Subcutaneous adipose tissue (tissue), 4 donors: ENCODE data around the gene C18orf63. TPM values are rescaled to one million over a fixed set of nuclear protein-coding genes. Genes with fewer than 3 reads are reported as not detected.

ENCODE experiments used
- total RNA-seq, 4 donors: library from RNA; depleted of rRNA; stranded (reverse); fragments of >200 nt; gene quantifications; one replicate each; pipeline ENCODE4 v1.1.0, GENCODE V29; 2016
- TF ChIP-seq, protein P1 (sequence below): fragments of 450-650 bp; IDR thresholded peaks from one replicate; pipeline ENCODE4 v1.5.1; 2016; ENCODE audit warnings: low read depth, mild to moderate bottlenecking, control low read depth, antibody characterized with exemption, moderate library complexity

Gene C18orf63
- total RNA-seq, 4 donors from 2014 or later: not detected

DNA sequence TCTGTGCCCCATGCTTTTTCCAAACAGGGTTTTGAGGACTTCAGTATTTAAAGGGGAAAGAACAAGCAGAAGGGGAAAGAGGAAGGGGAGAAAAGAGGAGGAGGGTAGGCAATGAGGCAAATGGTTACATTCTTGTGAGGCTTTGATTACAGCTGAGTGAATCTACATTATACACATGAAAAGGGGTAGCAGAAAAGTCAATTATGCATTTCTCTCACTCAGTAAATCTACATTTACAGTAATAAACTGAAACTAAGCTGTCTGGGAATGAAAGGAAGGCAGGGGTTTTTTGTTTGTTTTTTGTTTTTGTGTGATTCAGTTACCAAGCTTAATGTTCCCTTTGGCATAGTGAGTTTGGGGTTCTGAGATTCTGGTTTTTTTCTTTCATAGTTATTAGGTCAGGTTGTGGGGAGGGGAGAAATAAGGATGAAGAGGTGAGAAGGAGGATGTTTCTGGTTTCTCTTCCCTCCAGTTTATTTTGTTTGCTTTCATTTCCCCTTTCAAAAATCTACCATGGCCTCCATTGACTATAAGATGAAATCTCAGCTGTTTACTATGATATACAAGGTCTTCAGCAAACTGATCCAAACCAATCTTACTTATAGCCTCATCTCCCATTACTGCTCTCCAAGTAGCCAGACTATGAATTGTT, 18.7 kb downstream of the C18orf63 start:
- TF ChIP-seq, protein P1, sequence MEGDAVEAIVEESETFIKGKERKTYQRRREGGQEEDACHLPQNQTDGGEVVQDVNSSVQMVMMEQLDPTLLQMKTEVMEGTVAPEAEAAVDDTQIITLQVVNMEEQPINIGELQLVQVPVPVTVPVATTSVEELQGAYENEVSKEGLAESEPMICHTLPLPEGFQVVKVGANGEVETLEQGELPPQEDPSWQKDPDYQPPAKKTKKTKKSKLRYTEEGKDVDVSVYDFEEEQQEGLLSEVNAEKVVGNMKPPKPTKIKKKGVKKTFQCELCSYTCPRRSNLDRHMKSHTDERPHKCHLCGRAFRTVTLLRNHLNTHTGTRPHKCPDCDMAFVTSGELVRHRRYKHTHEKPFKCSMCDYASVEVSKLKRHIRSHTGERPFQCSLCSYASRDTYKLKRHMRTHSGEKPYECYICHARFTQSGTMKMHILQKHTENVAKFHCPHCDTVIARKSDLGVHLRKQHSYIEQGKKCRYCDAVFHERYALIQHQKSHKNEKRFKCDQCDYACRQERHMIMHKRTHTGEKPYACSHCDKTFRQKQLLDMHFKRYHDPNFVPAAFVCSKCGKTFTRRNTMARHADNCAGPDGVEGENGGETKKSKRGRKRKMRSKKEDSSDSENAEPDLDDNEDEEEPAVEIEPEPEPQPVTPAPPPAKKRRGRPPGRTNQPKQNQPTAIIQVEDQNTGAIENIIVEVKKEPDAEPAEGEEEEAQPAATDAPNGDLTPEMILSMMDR: no peak

DNA sequence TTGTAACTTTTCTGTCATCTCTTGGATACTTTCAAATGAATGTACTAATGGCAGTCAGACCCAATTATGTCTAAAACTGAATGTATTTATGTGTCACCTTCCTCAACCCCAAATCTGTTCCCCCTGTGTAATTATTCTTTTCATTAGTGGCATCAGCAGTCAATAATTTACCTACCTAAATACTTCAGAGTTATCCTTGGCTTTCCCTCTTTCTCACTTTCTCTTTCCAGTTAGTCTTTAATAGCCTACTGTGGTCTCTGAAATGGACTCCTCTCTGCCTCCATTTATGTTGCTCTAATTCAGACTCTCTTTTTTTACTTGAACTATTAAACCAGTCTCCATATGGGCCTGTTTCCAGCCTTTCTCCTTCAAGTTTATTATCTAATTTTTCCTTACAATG, 21.0 kb downstream of the C18orf63 start:
- TF ChIP-seq, protein P1: no peak

DNA sequence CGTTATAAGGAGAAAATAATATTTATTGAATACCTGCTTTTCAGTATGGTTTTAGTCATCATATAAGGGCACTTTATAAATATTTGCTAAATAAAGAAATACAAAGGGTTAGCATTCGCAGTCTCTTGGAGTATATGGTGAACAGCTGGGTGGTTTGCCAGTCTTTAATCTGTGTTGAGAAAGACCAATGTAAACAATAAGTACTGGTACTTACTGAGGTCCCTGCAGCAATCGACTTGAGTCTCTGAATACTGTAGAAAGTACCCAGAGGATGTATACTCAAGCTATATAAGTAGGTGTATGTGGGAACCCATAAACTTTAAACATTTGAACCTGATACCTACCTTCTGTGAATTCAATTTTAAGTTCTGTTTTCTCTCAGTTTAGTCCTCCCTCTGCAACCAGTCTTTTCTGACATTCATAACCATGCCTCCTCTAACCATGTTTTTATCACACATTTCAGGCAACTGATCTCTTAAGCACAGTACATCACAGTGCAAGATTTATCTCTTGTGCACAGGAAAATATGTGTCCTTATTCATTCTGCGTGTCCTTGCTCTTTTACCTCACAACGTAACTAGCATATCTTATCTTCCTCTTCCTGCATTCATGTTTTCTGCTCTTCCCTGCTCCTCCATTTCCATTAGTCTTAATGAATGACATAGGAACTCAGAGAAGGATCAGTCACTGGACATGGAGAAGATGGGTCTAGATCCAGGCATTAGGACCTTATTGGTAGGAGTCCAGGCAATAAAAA, 21.7 kb downstream of the C18orf63 start:
- TF ChIP-seq, protein P1: no peak

DNA sequence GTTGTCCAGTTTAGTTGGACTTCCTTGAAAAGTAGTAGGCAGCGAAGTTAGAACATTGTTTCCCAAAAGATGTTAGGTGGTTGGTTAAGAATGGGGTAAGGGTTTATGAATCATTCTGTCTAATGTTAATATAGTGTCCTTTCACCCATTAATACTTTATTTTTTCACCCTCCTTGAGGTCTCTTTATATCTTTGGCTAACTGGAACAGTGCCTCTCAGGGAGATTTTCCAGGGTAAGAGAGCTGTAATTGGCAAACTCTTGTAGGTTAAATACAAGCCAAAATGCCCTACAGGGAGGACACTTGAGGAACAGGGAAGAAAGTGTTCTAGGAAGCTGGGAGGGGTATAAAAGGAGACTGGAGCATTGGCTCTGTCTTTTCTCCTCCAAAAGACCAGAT, 22.3 kb downstream of the C18orf63 start:
- TF ChIP-seq, protein P1: no peak

DNA sequence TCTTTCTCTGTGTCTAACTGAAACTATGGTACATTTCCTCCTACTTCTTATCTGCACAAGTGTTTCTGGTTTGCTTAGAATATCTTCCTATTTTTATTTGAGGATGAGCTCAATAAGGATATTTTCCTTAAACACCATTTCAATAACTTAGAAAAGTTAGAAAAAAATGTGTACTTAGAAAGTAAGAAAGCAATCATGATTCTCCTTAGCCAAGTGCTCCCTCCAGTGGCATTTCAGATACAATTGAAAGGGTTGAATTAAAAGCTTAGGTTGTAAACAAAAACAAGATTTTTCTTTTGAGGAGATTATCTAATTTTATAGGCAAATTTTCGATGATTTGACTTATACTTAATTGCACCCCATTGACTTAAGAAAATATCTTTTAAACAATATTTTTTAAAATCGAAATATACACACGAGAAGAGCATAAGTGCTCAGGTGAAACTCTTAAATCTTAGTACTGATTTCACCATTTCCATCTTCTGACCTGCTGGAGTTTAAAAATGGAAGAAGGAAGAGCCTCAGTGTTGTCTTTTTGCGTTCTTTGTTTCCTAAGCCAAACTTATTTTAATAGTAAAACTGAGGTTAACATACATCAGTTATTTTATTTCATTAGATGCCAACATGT, 26.9 kb downstream of the C18orf63 start:
- TF ChIP-seq, protein P1: no peak

DNA sequence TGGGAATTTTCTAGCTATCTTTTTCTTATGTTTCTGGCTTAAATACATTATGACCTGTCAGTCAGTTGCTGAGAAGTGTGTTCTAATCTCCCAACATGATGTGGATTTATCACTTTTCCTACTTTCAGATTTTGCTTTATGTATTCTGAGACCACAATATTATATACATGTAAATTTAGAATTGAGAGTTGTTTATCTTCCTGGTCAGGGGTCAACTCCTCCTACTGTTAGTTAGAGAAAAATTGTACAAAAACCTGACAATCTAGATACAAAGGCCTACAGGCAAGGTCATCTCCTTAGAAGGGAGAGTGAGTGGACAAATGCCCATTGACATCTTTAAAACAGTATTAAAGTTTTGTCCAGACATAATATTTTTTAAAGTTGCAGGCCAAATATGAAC, 30.6 kb downstream of the C18orf63 start:
- TF ChIP-seq, protein P1: no peak

DNA sequence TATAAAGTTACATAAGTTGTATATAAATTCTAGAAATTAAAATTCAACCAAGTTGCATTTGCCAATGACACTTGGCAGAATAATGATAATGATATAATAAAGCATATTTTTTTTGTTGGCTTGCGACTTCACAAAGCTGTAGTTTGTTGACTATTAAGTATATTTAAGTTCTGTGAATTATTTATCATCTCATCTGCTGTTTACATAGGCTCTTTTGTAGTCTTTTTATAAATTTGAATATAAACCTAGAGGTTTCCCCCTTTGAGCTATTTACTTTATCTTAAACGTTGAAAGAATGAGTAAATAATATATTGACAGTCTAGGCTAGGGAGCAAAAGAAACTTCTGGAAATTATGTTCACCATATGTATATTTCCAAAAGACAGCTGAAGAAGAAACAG, 32.9 kb downstream of the C18orf63 start:
- TF ChIP-seq, protein P1: no peak
